Right lobe of liver (tissue), 6 donors: ENCODE data around the gene RLF. TPM values are rescaled to one million over a fixed set of nuclear protein-coding genes. Genes with fewer than 3 reads are reported as not detected.
"Not testable (repeated sequence)": the region's sequence is repeated elsewhere in the genome, so short reads cannot be mapped to it uniquely, and the experiment has no call there.

Experiments
- ATAC-seq, 4 donors: fragments of 200-7000 bp; cut with Tn5 transposase; one replicate each; pipeline ENCODE4 v1.9.1; 2020; ENCODE audit warnings: mild to moderate bottlenecking in 4 of 4, moderate library complexity in 4 of 4
- DNase-seq, 3 donors: peaks; one replicate each; pipeline ENCODE4 v3.0.0-alpha.2; 2020
- H3K27ac ChIP-seq, 3 donors: fragments of 200-600 bp; one replicate each; pipeline ENCODE4 v1.8.0; 2022
- H3K27me3 ChIP-seq, 2 donors: fragments of 200-600 bp; one replicate each; pipeline ENCODE4 v1.8.0; 2022
- H3K36me3 ChIP-seq, 4 donors: fragments of 200-600 bp; sonication (generic) in 1 of 4; one replicate each; pipeline versions ENCODE4 v1.5.1 to v1.8.0; 2017 to 2022; ENCODE audit warnings: control low read depth in 1 of 4
- H3K4me1 ChIP-seq, 4 donors: fragments of 200-600 bp; sonication (generic) in 1 of 4; one replicate each; pipeline versions ENCODE4 v1.5.1 to v1.8.0; 2017 to 2022; ENCODE audit warnings: control low read depth in 1 of 4
- H3K4me3 ChIP-seq, 3 donors: fragments of 200-600 bp; one replicate each; pipeline ENCODE4 v1.8.0; 2022
- H3K9me3 ChIP-seq, 4 donors: fragments of 200-600 bp; sonication (generic) in 1 of 4; one replicate each; pipeline versions ENCODE4 v1.5.1 to v1.8.0; 2017 to 2022; ENCODE audit warnings: control low read depth in 1 of 4
- POLR2A ChIP-seq: fragments of 450-650 bp; IDR thresholded peaks from one replicate; pipeline ENCODE4 v1.6.1; 2017; ENCODE audit warnings: antibody characterized with exemption, mild to moderate bottlenecking
- WGBS: methylation state at CpG from one replicate; pipeline ENCODE4 v1.1.6; 2018; ENCODE audit warnings: low coverage, low lambda C conversion rate; ENCODE audit not compliant: insufficient coverage; ENCODE audit errors: missing lambda C conversion rate; 5-methylcytosine and 5-hydroxymethylcytosine counted together
- intact Hi-C, 2 donors: fragments of 100-400 bp; cut with DNase I; formaldehyde crosslinking; loops; one replicate each; pipeline versions ENCODE4 v1.11.2 to v1.14.1; 2022
- total RNA-seq, 6 experiments: library from RNA; depleted of rRNA in 2 of 6; stranded (reverse); fragments of >200 nt in 2 of 6; fragmentation: NEBNext Ultra II Directional in 3 of 6; extraction: Animal tissue kit (Norgen Biotek cat#: 25700) in 3 of 6; gene quantifications; one replicate each; pipeline versions ENCODE4 v1.1.0 to v1.2.4, GENCODE V29; 2016 to 2023
- TF ChIP-seq, protein P1 (sequence below), 4 donors: fragments of 200-600 bp in 3 of 4; fragments of 450-650 bp in 1 of 4; IDR thresholded peaks; one replicate each; pipeline versions ENCODE4 v1.5.1 to v1.8.0; 2016 to 2022; ENCODE audit warnings: antibody characterized with exemption in 4 of 4, mild to moderate bottlenecking in 2 of 4
- donor health status: DM: no; HTN: yes; CAD: no.
- donor health status: DM: no; HTN: no; CAD: no.
- donor health status: DM: no; HTN: no; CAD: no.
- donor health status: DM: no; HTN: yes; CAD: no.
- donor health status: DM: no; HTN: yes; CAD: no.

The RLF gene
- total RNA-seq, 6 experiments from 2014 or later: 4.6 to 12.3 (median 6.0) TPM

DNA sequence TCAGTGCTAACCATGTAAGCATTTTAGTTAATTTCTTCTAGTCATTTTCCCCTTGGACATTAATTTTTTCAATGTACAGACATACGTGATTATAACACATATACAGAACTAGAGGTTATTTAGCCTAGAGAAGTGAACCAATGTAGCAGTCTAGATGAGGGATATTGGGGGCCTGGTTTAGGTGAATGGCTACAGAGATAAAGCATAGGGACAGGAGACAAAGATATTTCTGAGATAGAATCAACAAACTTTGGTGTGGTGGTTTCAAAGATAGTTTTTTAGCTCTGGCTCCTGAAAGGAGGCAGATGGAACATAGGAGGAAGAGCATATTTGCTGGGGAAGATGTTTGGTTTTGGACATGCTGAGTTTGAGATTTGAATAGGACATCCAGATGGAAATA, 23.0 kb downstream of the RLF start:
- Histone ChIP-seq H3K27ac (no peak overlapping the region), H3K4me1 (peaks cover 0 to 2% (median 0%) of the 10 kb centered on the region in 4 donors)

DNA sequence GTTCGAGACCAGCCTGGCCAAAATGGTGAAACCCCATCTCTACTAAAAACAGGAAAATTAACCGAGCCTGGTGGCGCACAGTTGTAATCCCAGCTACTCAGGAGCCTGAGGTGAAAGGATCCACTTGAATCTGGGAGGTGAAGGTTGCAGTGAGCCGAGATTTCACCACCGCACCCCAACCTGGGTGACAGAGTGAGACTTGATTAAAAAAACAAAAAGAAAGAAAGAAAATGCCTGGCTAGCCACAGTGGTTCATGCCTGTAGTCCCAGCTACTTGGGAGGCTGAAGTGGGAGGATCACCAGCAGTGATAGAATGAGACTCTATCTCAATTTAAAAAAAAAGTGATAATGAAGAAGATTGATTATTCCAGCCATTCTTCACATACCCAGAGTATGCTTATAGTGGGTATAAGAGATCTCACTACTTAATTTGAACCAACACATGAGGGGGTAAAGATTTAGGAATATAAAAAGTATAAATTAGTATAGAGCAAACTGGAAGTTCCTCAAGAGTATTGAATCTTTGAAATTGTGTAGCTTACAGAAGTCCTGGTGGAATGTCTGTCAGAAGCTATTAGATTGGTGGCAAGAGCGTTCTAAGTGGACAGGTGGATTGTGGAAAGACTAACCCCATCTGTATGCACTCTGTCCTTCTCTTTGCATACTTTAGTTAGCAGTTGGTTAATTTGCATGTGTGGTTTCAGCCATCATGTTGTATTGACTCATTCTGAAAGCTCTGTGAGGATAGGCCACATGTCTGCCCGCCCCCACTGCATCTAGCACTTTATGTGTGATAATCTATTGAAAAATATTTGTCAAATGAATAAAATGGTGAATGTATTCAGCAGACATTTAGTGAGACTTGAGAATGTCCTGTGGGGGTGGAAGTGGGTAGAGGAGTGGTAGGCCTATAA, 25.0 kb downstream of the RLF start:
- WGBS: 82% methylated on average over 7 of the region's 7 CpGs
- no peaks in the 10 kb centered on the region for H3K27me3 ChIP-seq
- TF ChIP-seq, protein P1, sequence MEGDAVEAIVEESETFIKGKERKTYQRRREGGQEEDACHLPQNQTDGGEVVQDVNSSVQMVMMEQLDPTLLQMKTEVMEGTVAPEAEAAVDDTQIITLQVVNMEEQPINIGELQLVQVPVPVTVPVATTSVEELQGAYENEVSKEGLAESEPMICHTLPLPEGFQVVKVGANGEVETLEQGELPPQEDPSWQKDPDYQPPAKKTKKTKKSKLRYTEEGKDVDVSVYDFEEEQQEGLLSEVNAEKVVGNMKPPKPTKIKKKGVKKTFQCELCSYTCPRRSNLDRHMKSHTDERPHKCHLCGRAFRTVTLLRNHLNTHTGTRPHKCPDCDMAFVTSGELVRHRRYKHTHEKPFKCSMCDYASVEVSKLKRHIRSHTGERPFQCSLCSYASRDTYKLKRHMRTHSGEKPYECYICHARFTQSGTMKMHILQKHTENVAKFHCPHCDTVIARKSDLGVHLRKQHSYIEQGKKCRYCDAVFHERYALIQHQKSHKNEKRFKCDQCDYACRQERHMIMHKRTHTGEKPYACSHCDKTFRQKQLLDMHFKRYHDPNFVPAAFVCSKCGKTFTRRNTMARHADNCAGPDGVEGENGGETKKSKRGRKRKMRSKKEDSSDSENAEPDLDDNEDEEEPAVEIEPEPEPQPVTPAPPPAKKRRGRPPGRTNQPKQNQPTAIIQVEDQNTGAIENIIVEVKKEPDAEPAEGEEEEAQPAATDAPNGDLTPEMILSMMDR (IDR thresholded peaks at IDR 0.05): no peak
- no peak for TF ChIP-seq POLR2A
- peaks cover 0 to 2% (median 0%) of the 10 kb centered on the region in 4 donors for H3K4me1 ChIP-seq
- no peak overlapping the region for H3K4me3 ChIP-seq
- H3K27ac ChIP-seq: no peak overlapping the region
- DNase-seq: no peak
- H3K36me3 ChIP-seq: peaks cover 0 to 10% (median under 1%) of the 10 kb centered on the region in 4 donors
- intact Hi-C loops: no loop called here
- no peaks in the 10 kb centered on the region for H3K9me3 ChIP-seq
- ATAC-seq: no peak

More for the DNA sequence above, 23.0 kb downstream of the RLF start:
- DNase-seq: no peak
- 100% methylated on average over 1 of the region's 1 CpG for WGBS
- H3K4me3 ChIP-seq: no peak overlapping the region
- TF ChIP-seq POLR2A: no peak
- TF ChIP-seq, protein P1 (IDR thresholded peaks at IDR 0.05): no peak
- intact Hi-C loops: no loop called here
- no peaks in the 10 kb centered on the region for H3K27me3 ChIP-seq
- H3K9me3 ChIP-seq: no peaks in the 10 kb centered on the region
- peaks cover 0 to under 1% (median 0%) of the 10 kb centered on the region in 4 donors for H3K36me3 ChIP-seq
- no peak for ATAC-seq

DNA sequence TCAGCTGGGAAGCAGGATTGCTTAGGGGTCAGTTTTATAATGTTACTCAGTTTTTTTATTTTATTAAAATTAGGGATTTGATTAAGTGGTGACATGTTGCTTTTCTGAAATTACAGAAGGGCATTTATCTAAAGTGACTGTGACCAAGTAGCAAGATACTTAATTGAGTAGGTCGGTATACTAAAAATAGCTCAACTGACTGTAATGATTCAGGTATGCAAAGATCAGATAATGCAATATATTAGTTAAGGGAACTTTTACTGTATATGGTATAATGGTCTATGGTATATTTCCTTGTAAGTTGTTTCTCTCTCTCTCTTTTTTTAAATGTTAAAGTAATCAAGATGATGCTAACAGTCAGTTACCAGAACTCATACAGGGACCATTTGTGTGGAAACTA, 26.2 kb downstream of the RLF start:
- DNase-seq (no peak), ATAC-seq (no peak)
- intact Hi-C loops: no loop called here
- no peak for TF ChIP-seq POLR2A
- TF ChIP-seq, protein P1 (IDR thresholded peaks at IDR 0.05): no peak
- H3K4me3 ChIP-seq: no peak overlapping the region
- H3K9me3 ChIP-seq: no peaks in the 10 kb centered on the region
- no peaks in the 10 kb centered on the region for H3K27me3 ChIP-seq
- no peak overlapping the region for H3K27ac ChIP-seq
- H3K36me3 ChIP-seq: peaks cover 0 to 22% (median 5%) of the 10 kb centered on the region in 4 donors
- no peaks in the 10 kb centered on the region for H3K4me1 ChIP-seq
- WGBS: 88% methylated on average over 1 of the region's 1 CpG

DNA sequence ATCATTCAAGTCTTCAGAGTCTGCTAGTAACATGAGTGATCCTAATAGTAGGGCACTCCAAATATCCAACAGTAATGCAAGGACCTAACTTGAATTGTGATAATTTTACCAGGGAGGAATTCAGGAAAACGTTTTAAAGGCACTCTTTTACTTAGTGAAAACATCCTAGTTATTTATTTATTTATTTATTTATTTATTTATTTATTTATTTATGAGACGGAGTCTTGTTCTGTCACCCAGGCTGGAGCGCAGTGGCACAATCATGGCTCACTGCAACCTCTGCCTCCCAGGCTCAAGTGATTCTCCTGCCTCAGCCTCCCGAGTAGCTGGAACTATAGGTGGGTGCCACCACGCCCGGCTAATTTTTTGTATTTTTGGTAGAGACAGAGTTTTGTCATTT, 33.5 kb downstream of the RLF start:
- ATAC-seq, H3K9me3 ChIP-seq, H3K4me3 ChIP-seq, intact Hi-C loops, DNase-seq, H3K4me1 ChIP-seq, H3K27ac ChIP-seq, H3K27me3 ChIP-seq: not testable (repeated sequence)
- peaks cover 0 to 32% (median 8%) of the 10 kb centered on the region in 4 donors for H3K36me3 ChIP-seq
- 97% methylated on average over 6 of the region's 6 CpGs for WGBS

DNA sequence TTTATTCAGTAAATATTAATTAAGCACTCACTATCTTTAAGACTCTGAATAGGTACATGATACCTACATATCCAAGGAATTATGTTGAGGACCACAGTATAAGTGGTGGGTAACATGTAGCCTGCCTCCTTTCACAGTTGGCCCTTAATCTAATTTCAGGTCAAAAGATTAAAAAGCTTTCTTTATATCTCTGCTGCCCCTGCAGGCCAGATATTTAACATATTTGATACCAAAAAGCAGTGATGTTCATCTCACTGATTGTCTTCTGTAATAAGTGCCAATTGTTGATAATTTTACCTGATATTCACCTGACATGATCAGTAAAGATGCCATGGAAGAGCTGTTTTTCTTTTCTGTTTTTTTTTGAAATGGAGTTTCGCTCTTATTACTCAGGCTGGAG, 36.5 kb downstream of the RLF start:
- intact Hi-C loops: no loop called here
- H3K36me3 ChIP-seq: peaks cover 0 to 13% (median 3%) of the 10 kb centered on the region in 4 donors
- TF ChIP-seq POLR2A: no peak
- TF ChIP-seq, protein P1 (IDR thresholded peaks at IDR 0.05): peak; percentile 8 to 27 (median 18)
- WGBS: 100% methylated on average over 1 of the region's 1 CpG
- H3K4me3 ChIP-seq: no peak overlapping the region
- no peak for DNase-seq
- no peaks in the 10 kb centered on the region for H3K4me1 ChIP-seq
- no peaks in the 10 kb centered on the region for H3K27me3 ChIP-seq
- H3K27ac ChIP-seq: no peak overlapping the region
- no peak for ATAC-seq
- no peaks in the 10 kb centered on the region for H3K9me3 ChIP-seq
